SK-N-MC (cell line): ENCODE data around the gene NXN.
"Not testable (repeated sequence)": the region's sequence is repeated elsewhere in the genome, so short reads cannot be mapped to it uniquely, and the experiment has no call there.

Source experiments
- DNase-seq: peaks from one replicate; pipeline ENCODE4 v3.0.0-alpha.2; 2011; ENCODE audit warnings: low read depth, low spot score
- H3K27ac ChIP-seq: fragments of 200-600 bp; sonication (generic); 2 replicates; pipeline ENCODE4 v1.5.1; 2016; ENCODE audit warnings: mixed run types
- H3K36me3 ChIP-seq: fragments of 200-600 bp; sonication (generic); 2 replicates; pipeline ENCODE4 v1.6.1; 2017; ENCODE audit warnings: antibody characterized with exemption, low read length, mixed read lengths; ENCODE audit not compliant: insufficient read depth
- H3K4me3 ChIP-seq: fragments of 200-600 bp; sonication (generic); 2 replicates; pipeline ENCODE4 v1.5.1; 2016
- H3K9ac ChIP-seq: fragments of 200-600 bp; sonication (generic); 2 replicates; pipeline ENCODE4 v1.8.0; 2017; ENCODE audit warnings: mixed run types, mixed read lengths; ENCODE audit not compliant: insufficient read length
- H3K9me3 ChIP-seq: fragments of 200-600 bp; sonication (generic); 2 replicates; pipeline ENCODE4 v1.6.1; 2017; ENCODE audit warnings: low read depth, mild to moderate bottlenecking, antibody characterized with exemption, low read length, moderate library complexity, mixed read lengths
- EZH2 ChIP-seq: fragments of 200-600 bp; sonication (generic); IDR thresholded peaks from one replicate; pipeline ENCODE4 v1.6.1; 2017; ENCODE audit warnings: antibody characterized with exemption
- FOXP2 ChIP-seq: optimal IDR thresholded peaks from 2 replicates; pipeline ENCODE3; 2011; ENCODE audit warnings: mild to moderate bottlenecking, moderate library complexity; ENCODE audit not compliant: insufficient read depth; ENCODE audit errors: extremely low read length, control extremely low read depth
- POLR2AphosphoS5 ChIP-seq: IDR thresholded peaks from 2 replicates; pipeline ENCODE4 v1.6.1; 2012; ENCODE audit warnings: mild to moderate bottlenecking, low read depth, low read length, borderline replicate concordance

The NXN gene

DNA sequence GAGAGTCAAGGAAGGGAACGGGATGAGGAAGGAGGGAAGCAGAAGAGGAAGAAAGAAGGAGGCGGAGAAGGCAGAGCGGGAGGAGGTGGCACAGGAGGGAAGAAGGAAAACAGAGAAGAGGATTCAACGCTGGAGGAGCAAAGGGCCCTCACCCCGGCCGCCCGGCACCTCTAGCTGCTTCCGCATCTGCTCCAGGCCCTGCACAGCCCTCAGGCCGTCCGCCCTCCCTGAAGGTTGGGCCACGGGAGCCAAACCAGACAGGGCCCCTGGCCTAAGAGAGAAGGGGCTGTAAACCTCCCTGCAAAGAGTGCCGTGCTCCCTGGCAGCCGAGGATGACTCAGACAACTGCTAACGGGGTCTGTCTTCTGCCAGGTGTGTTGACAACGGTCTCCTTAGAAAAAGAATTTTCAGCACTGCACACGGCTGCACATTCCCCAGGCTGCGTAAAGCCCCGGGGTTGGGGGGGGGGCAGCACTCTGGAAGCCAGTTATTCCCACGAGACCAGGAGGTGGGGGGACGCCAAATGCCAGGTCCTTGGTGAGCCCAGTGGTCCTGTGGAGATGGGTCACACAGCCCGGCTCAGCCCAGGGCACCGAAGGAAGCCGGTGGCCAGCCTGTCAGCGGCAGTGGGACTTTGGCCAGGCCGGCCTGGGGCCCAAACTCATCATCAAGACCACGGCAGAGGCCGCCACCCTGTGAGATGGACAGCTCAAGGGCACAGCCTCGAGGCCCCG is 168.4 kb downstream of the NXN start:
- H3K9me3 ChIP-seq = no peaks in the 10 kb centered on the region
- H3K4me3 ChIP-seq = no peak overlapping the region
- H3K36me3 ChIP-seq = no peaks in the 10 kb centered on the region; the same call in 1 of the 2 replicates
- DNase-seq = no peak
- H3K27ac ChIP-seq = no peak overlapping the region
- TF ChIP-seq FOXP2 (no peak), POLR2AphosphoS5 (no peak), EZH2 (no peak)
- H3K9ac ChIP-seq = no peak overlapping the region

DNA sequence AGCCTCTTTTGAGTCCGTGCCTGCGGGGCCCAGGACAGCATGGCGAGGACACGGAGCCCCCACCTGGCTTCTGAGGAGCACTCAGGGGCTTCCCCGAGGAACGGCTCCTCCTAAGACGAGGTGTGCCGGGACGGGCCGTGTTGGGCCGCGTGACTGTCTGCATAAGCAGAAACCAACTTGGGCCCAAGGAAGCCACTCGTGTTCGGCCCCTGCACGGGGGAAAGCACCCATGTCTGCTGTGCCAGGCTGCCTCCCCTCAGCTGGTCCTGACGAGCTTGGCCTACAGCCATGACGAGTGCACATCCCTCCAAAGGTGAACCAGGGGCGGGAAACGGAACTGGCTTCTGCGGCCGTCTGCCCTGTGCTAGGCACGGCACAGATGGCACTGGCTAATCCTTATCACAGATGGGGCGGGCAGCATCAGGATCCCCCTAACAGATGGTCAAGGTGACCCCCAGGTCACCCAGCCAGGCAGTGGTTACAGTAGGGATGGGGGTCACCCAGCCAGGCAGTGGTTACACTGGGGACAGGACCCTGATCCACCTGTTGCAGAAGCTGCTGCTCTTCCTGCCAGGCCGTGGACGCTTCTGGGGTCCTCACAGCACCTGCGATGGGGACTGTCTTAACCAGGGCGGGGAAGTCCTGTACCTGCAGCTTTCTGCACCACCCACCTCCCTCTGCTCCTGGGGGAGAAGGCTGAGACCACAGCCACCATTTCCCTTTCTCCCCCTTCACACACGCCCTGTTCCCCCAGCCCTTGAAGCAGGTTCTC is 171.9 kb downstream of the NXN start:
- no peaks in the 10 kb centered on the region for H3K9me3 ChIP-seq
- H3K36me3 ChIP-seq = no peaks in the 10 kb centered on the region
- DNase-seq = no peak

DNA sequence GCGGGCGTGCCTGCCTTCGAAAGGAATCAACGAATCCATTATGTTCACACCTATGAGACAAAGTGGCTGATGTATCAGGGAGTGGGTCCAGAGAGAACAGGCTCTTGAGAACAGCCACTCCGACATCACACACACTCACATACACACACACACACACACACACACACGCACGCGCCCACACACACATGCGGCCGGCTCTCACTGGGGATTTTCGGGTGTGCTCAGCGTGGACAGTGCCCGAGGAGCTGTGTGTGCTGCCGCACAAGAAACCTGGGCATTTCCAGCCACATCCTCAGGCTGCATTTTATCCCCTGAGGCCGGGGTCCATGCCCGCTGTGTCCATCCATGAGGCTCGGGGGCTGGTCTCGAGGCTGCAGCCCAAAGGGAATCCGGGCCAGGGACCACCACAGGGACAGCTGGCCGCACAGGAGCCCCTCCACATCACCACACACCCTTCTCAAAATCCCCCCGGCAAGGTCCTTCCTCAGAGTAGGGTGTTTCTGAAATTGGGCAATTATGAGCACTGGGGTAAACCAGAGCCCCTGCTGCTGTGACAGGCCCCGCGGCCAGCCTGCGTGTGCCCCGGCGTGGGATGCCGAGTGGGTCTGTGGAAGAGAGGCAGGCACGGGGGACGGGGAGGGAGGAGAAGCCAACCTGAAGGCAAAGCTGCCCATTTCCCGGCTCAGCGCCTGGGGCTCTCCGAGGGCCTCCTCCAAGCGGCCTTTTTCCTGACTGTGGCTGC is 172.6 kb downstream of the NXN start:
- H3K9ac ChIP-seq = no peak overlapping the region
- H3K36me3 ChIP-seq = no peaks in the 10 kb centered on the region
- H3K9me3 ChIP-seq = no peaks in the 10 kb centered on the region
- TF ChIP-seq POLR2AphosphoS5 (no peak), EZH2 (no peak), FOXP2 (no peak)
- H3K4me3 ChIP-seq = no peak overlapping the region
- no peak overlapping the region for H3K27ac ChIP-seq
- no peak for DNase-seq

More for the DNA sequence above, 171.9 kb downstream of the NXN start:
- Histone ChIP-seq H3K27ac (no peak overlapping the region), H3K4me3 (no peak overlapping the region), H3K9ac (no peak overlapping the region)
- TF ChIP-seq EZH2 = no peak
- no peak for TF ChIP-seq POLR2AphosphoS5
- no peak for TF ChIP-seq FOXP2

DNA sequence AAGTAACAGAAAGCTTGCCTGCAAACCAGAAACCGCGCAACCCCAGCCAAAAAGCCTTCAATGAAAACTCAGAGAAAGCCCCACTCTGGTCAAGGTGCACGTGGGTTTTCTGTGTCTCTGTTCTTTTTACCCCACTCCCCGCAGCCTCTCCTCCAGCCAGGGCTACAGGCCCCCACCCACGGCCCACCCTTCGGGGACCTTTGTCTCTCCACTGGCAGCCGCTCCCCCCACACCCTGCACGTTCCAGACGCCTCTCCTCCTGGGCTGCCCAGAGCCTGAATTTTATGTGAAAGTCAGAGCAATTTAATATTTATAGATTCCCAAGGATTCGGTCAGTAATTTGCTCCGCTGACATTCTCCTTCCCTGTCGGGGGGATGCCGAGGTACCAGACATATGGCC is 173.2 kb downstream of the NXN start:
- no peak overlapping the region for H3K27ac ChIP-seq
- no peak for DNase-seq
- no peak overlapping the region for H3K9ac ChIP-seq
- TF ChIP-seq FOXP2 (no peak), POLR2AphosphoS5 (no peak), EZH2 (no peak)
- H3K36me3 ChIP-seq = no peaks in the 10 kb centered on the region
- H3K4me3 ChIP-seq = no peak overlapping the region
- no peaks in the 10 kb centered on the region for H3K9me3 ChIP-seq

DNA sequence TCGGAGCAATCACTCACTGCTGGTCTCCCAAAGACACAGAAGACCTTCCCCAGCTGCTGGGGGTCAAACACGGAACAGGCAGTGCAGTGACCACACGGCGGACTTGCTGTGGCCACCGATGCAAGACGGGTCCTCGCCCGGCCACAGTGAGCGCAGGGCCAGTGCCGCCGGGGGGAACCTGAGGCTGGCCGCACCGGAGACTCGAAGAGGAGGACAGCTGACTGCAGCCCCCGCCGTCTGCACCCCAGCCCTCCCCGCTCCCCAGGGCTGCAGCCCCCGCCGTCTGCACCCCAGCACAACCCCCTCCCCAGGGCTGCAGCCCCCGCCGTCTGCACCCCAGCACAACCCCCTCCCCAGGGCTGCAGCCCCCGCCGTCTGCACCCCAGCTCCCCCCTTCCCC is 173.7 kb downstream of the NXN start:
- not testable (repeated sequence) for H3K4me3 ChIP-seq, H3K36me3 ChIP-seq, H3K9ac ChIP-seq, DNase-seq, H3K9me3 ChIP-seq, H3K27ac ChIP-seq

DNA sequence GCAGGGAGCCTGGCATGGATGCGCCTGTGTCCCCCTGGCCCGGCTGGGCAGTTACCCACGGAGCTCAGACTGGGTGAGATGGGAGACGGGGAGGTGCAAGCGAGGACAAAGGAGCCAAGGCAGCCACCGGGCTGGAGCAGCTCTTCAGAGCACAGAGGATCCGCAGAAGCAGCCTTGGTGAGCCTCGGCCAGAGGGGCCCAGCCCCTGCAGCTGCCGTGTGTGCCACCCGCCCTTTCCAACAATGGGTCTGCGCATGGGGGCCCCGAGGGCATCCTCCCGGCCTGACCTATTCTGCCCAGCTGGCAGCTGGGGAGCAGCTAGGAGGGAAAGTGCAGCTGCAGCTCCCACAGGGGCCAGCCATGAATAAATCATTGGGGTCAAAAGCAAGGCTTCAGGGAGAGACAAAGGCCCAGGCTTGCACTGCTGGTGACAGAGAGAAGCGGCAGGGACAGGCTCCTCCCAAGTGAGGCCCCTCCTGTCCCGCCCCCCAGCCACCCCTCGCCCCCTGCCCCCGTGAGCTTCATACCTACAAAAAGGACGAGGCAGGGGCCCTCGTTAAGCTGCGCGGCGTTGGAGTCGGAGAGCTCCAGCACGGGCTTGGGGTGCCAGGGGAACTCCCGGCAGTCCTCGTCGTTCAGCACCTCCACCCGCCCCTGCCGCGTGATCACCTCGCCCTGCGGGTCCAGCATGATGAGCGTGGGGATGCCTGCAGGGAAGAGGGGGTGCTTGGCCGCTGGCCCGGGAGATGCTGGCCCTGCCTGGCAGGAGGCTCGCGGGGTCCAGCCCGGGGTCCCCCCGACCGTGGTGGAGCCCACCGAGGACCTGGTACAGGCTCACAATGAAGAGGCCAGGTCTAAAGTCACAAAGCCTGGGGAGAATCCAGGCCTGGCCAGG is 174.8 kb downstream of the NXN start:
- TF ChIP-seq FOXP2 (no peak), EZH2 (no peak), POLR2AphosphoS5 (no peak)
- no peak for DNase-seq
- H3K4me3 ChIP-seq = no peak overlapping the region
- no peaks in the 10 kb centered on the region for H3K36me3 ChIP-seq
- H3K9ac ChIP-seq = no peak overlapping the region
- no peaks in the 10 kb centered on the region for H3K9me3 ChIP-seq
- H3K27ac ChIP-seq = no peak overlapping the region

DNA sequence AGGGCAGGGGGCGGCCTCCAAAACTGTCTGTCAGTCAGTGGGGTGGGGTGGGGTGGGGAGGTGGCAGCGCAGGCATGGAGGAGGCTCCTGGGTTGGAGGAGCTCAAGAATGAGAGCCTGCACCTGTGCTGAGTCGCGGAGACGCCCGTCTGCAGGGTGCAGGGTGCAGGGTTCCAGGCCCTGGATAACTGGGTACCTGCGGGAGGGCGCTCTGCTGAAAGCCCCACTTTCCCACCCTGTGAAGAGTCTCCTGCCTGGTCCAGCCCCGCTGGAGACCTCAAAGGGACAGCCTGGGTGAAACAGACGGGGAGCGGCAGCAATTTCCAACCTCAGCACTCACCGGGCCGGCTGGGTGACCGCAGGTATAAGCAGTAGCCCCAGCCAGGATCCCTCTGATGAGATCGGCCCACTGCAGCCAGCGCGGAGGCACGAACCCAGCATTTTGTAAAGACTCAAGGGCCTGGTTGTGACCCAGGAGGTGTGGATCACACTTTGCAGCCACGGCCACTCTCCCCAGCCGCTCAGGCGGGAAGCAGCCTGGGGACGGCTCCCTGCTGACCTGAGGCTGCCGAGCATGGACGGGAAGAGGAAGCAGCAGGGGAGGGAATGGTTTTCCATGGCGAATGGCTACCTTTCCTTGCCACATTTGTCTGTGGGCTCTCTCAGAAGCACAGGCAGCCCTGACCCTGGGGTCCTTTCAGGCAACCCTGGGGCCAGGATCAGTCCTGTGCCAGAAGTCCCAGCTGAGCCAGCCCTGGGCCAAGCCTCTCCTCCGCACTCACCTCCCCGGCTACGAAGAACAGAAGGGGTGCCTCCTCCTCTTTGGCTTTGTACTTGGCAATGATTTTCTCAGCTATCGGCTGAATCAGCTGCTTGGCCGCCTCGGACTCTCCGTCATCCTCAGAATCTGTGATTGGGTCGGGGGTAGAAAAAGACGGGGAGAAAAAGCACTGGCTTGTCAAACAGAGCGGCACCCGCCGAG is 176.4 kb downstream of the NXN start:
- no peak overlapping the region for H3K9ac ChIP-seq
- H3K36me3 ChIP-seq = no peaks in the 10 kb centered on the region
- no peak for DNase-seq
- H3K27ac ChIP-seq = no peak overlapping the region
- H3K9me3 ChIP-seq = no peaks in the 10 kb centered on the region
- no peak overlapping the region for H3K4me3 ChIP-seq
- TF ChIP-seq POLR2AphosphoS5 (no peak), FOXP2 (no peak), EZH2 (no peak)
